ENCODE measurements around the gene TSPAN9.

The TSPAN9 gene

DNA sequence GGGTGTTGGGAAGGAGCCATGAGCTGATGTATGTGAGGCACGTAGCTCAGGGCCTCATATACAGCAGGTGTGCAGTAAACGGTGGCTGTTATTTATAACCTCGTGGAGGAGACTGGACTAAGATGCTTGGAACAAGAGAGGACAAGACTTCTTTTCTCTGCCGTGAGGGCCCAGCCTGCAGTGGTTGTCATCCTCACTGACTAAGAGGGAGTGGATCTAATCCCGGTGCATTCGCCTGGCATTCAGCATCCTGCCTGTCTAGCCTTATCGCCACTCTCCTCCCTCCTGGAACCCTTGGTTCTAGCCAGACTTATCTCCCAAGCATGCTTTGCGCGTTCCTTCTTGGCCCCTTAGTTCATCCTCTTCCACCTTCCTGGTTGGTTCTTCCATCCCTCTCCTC lies 3.9 kb downstream of the TSPAN9 start:
- DNase-seq = no peak

DNA sequence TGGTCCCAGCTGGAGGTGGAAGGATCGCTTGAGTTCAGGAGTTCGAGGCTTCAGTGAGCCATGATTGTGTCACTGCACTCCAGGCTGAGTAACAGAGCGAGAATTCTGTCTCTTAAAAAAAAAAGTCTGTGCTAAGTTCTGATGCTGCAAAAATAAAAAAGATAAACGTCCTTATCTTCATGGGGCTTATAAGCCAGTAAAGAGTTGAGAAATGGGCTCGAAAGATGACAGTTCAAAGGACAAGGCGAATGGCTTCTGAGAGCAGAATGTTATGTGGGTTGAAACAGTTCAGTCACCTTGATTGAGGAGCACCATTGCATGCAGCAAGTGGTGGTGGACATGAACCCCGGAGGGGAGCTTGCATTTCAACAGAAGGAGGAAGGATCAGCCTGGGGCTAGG lies 4.7 kb downstream of the TSPAN9 start:
- no peak for DNase-seq

DNA sequence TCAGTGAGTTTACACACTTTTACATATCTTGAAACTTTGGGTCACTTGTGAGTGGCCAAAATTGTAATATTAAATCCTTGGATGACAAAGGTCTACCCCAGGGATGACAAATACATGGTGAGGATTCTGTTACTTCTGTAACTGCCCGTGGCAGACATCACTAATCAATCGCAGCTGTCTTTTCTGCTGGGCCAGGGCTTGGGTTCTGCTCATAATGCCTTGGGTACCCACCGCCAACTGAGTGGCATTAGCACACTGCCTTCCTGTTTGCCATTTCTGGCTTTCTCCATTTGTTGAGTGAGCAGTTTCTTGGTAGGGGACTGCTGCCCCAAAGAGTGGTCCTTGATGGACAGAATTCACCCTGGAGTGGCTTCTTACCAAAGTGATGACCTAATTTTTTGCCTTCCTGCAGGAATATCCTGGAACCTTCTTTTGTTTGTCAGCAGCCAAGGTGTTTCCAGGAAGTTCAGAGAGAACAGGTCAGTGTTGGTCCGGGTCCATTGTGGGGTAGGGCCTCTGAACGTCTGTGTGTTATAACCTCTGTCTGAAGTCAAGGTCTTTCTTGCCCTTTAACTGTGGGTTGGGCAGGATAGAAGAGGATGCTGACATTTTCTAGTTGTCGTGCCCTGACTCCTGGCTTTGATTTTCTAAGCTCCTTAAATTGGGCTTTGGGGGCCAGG lies 6.2 kb downstream of the TSPAN9 start:
- DNase-seq = no peak

DNA sequence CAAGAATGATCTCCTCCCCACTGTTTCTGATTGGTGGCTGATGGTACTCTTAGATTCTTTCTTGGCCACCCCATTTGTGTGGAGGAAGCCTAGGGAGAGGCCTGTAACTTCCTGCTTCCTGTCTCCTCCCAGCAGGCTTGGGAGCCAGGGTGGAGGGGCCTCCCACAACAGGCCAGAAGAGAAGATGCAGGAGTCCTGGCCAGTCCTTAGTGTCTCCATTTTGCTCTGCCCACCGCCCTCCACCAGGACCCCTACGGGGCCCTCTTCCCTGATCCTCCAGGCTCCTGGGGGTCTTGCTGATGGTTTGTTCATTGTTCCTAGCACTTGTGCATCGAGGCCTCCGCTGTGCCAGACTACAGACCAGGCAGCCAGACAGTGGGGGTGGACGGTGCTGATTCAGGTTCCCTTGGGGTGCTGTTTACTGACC lies 6.8 kb downstream of the TSPAN9 start:
- DNase-seq = no peak

DNA sequence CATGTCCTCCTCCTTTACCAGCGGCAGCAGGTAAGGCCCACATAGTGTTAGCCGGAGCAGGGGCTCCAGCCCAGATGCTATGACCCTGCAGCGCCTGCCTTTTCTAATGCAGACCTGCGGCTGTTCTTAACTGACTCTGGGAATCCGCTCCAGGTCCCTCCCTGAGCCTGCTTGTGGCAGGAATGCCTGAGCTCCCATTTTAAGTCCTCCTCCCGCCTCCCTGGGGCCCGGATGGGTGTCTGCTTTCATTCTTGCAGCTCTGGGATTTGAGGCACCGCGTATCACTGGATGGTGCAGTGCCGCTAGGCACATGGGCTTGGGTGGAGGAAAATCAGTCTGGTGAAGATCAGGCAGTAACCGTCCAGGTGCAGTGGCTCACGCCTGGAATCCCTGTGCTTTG lies 7.6 kb downstream of the TSPAN9 start:
- DNase-seq = no peak

DNA sequence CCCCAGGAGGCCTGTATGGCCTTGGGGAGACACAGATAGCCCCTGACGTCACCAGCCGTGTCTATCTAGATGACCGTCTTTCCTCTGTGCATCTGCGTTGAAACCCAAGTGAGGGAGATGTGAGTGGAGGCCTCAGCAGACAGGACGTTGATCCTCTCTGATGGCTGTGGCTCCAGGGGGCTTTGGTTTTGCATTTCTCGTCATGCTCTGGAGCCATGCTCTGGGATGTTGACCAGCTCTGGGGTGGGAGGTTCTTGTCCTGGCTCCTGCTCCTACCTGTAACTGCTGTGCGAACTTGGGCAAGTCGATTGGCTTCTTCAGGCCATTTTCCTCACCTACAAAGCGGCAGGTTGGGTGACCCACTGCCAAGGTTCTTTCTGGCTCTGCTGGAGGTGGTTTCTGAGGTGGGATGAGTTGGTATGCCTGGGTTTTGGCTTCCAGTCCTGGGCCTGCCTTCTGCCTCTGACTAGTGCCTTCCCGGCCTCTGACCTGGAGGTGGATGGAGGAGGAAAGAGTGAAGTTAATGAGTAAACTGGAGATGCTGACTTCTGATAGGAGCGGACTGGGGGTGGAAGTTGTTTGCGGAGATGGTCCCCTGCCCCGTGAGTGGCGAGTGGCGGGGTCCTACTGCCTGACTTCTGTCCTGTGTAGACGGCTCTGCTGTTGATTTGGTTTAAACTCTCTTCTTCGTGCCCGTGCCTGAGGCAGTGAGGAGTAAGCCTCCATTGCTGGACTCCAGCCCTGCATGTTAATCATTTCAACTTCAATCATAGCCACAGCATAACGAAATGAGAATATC lies 8.4 kb downstream of the TSPAN9 start:
- no peak for DNase-seq

DNA sequence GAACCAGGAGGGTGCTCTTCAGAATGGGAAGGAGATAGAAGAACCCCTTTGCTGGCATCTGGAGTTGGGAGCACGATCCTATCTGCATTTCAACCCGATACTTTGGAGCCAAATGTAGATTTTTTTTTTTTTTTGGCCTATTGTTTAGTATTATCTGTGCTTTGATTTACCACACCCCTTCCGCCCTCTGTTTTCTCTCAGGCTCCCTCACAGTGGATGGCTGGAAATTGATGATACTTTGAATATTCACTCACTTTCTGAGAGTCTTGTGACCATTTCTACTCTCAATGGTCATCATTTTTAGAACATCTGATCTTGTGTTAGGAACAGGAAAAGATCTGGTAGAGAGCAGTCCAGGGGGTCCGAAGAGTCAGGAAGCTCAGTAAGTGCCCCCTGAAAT lies 9.0 kb downstream of the TSPAN9 start:
- DNase-seq = no peak

DNA sequence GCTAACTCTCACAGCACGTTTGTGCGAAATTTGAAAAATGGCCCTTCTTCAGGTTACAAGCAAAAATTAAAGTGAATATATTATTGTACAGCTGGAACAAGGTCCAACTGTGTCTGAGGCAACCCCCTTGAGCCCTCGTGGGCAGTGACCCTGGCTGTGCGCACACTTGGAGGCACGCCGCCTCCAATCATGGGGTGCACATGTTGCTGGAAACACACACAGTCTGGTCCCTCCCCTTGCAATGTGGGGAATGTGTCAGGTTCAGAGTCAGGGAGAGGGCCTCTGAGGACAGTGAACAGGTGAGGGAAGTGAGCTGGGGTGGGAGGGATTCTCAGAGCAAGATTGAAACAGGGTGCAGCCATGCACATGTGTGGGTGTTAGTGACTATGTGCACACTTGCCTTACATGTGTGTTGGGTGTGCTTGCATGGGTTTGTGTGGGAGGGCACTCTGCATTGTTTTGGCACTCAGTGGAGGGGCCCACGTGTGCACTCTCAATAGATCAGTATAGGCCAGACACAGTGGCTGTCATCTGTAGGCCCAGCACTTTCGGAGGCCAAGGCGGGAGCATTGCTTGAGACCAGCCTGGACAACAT lies 9.6 kb downstream of the TSPAN9 start:
- DNase-seq = no peak

DNA sequence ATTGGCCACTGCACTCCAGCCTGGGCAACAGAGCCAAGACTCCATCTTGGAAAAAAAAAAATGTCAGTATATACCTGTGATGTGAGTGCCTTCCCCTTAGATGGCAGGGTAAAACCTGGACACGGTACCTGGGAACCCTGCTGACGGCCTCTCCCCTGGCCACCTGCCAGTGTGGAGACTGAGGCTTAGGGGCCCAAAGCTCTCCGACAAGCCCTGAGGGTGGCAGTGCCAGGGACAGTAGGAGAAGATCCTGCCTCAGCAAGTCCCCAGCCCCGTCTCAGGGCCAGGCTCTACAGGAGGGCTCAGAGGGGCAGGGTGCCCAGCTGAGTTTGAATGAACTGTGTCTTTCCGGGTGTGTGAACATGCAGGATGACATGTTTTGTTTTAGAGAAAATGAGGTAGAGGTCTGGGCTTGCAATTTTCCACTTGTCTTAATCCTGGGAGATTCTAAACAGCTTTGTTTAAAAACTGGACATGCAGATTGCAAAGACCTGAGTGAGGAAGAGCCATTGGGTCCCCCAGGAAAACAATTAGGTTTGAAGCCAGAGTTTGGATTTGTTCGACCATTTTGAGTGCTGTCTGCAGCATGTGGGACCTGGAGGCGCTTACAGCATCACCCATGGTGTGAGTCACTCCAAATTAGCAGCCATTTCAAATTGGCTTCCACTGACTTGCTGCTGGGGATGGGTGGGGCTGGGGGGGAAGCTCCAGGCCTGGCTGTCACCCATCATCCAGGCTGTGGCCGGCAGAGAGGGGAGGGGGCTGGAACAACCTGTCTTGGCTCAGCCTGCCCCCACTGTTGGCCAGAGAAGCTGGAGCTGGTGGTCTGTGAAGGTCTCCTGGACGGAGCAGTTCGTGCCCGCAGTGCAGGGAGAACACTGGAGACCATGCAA lies 10.8 kb downstream of the TSPAN9 start:
- DNase-seq = no peak

DNA sequence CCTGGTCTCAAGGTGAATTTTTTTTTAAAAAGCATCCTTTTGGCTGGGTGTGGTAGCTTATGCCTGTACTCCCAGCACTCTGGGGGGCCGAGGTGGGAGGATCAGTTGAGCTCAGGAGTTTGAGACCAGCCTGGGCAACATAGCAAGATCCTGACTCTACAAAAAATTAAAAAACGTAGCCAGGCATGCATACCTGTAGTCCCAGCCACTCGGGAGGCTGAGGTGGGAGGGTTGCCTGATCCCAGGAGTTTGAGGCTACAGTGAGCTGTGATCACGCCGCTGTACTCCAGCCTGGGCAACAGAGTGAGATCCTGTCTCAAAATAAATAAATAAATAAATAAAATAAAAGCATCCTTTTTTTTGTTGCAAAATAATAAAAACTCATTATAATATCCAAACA lies 12.4 kb downstream of the TSPAN9 start:
- DNase-seq = no peak

DNA sequence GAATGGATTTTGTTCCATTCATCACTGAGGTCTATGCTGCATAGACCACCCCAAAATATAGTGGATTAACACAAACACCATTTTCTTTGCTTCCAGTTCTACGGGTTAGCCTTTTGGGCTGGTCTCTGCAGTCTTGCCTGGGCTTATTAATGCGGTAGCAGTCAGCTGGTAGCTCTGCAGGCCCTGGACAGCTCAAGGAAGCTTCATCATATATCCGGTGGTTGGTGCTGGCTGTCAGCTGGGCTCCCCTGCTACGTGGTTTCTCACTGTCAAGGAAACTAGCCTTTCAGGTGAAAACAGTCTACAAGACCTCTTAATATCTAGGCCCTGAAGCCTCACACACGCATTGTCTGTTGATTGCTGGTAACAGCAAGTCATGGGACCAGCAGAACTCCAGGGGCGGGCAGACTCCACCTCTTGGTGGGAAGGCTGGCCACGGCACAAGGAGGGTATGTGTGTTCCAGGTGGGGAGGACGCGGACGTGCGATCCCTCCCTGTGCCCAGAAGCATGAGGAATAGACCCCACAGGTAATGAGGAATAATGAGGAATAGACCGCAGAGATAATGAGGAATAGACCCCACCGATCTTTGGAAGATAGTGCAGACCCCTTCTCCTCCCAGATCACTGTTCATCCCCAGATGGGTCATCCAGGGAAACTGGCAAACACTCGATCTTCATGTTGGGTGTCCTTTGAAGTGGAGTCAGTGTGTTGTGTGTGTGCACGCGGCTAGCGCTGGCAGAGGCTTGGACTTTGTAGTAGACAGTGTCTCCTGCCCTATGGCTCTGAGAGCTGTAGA lies 13.3 kb downstream of the TSPAN9 start:
- no peak for DNase-seq

DNA sequence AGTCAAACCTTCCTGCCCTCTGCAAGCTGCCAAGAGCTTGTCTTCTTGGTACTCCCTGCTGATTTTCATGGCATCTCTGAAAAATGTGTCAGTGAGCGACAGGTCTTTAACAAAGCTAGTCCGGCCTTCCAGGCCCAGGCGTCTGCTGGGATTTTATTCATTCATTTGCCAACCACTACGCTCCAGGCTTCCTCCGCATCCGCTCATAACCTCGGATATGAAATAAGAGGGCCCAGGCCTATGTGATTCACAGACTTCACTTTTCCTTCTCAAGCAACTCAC lies 13.8 kb downstream of the TSPAN9 start:
- no peak for DNase-seq

DNA sequence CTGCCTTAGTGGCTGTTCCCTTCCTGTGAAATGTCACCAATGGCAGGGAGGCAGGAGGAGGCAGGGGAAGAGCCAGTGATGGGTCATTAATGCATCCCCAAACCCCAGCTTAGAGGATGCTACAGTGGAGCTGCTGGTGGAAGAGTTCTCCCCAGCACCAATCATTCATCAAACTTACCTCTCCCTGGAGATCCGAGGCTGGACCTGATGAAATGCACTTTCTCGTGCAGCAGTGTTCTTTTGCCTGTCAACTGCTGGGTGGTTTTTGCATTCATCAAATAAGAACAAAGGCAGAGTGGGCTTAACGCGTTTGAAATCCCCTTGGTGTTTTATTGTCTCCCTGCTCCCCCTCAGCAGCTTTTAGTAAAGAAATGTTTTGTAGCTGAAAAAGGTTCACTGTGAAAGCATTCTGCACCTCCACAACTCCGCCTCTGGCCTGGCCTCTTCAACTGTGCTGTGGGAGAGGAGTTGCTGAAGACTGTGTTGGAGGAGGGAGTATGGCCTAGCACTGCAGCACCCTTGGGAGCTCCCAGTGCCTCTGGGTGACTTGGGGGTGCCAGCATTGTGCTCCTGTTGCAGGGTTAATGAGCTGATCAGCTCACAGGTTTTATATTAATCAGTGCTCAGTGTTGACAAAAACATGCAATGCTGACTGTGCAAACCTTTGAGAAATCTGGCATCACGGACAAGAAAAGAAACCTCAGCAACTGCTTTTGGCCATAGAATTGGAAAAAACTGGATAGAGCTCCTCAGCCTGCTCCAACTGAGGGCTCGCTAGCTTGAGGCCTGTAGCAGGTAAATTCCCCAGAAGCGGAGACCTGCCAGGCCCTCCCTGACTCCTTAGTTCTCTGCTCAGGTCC lies 14.4 kb downstream of the TSPAN9 start:
- no peak for DNase-seq

DNA sequence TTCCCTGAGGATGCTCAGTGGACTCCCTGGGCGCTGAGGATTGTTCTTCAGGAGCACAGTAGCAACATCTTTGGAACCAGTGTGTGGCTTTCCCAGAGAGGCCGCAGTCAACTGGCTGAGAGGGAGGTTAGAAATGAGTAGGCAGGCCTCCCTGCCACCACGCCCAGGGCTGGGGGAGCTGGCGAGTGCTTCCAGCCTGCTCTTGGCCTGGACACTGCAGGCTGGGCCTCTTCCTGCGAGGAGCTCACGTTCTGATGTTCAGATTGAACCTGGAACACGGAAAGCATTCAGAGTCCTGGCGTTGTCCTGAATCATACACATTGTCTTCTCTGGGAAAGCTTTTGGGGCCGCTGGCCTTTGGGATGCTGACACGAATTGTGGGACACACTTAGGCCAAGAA lies 15.6 kb downstream of the TSPAN9 start:
- no peak for DNase-seq

DNA sequence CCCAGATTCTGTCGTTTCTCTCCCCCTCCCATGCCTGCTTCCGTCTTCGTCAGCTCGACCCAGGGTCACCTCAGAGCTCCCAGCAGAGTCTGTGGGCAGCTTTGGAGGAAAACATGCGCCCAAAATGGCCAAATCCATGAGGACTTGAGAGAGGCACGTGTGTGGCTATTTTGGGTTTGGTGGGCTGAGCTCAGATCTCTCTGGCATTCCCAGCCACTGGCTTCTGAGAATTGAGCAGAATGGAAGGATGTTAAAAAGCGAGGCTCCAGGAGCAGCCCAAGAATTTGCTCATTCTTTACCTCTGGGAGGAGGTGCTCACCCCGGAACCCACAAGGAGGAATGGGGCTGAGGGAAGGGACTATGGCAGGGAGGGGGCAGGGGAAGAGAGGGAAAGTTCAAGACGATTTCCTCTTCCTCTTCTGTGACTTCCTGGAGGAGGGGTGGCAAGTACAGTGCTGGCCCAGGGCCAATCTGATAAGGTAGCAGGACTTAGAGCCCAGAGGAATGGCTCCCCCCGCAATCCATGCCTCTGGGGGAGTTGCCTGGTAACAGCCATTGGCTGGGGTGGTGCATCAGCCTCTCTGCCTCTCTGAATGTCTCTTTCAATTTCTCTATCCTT lies 20.1 kb downstream of the TSPAN9 start:
- DNase-seq = no peak

DNA sequence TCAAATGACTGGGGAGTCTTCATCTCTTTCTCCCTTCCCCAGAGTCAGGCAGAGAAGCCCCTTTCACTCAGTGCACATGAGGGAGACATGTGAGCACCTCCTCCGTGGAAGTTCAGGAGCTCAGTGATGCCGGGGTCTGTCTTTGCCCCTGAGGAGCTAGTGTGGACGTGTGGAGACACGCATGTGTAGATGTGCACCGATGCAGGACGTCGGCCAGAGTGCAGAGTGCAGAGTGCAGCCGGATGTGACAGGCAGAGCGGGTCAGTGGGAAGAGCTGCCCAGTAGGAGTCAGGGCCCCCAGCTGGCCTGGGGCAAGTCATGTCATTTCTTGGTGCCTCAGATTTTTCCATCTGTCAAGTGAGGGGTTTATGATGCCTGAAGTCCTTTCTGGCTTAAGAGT lies 20.7 kb downstream of the TSPAN9 start:
- no peak for DNase-seq

DNA sequence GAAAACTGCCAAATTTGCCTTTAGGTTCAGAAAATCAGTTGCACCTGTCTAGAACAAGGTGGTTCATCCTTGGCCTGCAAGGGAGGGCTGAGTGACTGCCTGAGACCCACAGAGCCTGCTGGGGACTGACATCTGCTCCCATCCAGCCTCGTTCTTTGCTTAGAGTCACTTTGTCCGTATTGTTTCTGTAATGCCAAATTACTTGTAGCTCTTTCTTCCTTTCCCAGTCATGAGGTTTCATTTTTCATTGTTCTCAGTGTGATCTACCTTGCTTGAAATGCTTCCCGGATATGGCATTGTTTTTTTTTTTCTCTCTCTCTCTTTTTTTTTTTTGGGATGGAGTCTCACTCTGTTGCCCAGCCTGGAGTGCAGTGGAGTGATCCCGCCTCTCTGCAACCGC lies 21.3 kb downstream of the TSPAN9 start:
- DNase-seq = no peak

DNA sequence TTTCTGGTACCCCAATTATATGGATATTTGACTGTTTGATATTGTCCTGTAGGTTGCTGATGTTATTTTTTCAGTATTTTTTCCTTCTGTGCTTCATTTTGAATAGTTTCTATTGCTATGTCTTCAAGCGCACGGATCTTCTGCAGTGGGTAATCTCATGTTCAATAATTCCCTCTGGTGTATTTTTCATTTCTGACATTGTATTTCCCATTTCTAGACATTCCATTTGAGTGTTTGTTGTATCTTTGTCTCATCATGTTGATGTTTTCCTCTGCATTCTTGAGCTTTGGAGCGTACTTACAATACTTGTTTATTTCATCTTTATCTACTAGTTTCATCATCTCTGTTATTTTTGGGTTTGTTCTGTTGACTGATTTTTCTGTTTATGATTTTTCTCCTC lies 22.0 kb downstream of the TSPAN9 start:
- no peak for DNase-seq

DNA sequence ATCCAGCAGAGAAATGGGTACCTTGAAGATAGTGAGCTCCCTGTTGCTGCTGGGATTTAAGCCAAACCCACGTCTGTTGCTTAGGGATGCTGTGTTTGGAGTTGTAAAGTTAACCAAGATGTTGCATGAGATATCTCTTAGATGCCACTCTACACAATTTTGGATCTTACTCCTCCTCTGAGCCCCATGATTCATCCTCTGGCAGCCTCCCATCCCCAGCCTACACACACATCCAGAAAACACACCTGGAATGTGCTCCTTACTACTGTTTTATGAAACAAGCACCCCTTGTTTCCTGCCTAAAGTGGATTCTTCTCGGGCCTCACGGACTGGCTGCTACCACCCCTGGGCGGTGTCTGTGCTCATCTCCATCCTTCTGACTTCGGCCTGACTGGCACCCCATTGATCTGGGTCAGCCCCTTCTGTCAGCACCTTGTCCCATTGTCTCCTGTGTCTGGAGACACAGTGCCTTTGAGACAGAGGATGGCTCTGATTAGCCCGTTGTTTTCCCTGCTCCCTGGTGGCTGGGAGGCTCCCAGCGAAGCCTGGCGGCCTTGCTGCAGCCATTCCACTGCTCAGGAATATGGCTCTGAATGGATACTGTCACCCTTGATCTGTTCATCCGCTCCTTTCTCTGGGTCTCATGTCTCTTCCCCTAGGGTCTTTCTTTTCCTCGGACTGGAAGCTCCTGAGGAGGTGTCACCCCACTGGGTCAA lies 24.3 kb downstream of the TSPAN9 start:
- DNase-seq = no peak

DNA sequence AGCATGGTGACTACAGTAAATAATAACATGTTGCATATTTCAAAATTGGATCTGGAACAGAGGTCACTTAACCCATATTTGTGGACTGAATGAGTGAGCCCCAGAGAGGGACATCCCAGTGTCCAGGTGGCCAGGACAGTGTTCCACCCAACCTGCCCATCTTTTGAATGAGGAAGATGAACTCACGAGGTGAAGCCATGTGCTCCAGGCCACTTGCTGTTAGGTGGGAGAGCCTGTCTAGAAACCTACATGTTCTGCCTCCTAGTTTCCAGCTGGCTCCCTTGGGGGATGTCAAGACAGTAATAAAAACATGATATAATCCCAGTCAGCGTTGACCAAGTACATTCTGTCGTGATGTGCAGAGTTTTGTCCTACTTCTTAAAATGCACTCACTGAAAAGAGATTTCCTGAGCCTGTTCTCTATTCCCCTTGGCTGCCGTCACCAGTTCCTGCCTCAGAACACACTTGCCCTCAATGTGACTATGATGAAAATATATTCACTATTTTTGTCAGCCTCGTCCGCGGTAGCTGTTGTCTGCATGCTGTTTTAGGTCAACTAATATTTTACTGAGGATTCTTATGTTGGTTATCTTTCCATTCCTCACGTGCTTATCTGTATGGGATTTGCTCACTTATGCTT lies 25.7 kb downstream of the TSPAN9 start:
- DNase-seq = no peak
